Adipocyte (in vitro differentiated cells): ENCODE data around the gene RHOT1.

ENCODE experiments used
- DNase-seq: peaks from one replicate; pipeline ENCODE4 v3.0.0-alpha.2; 2015; ENCODE audit warnings: low read depth
- H3K27me3 ChIP-seq: replicated peaks from 2 replicates; pipeline ENCODE4 v1.7.0; 2013; ENCODE audit warnings: mild to moderate bottlenecking, low read length, moderate library complexity; ENCODE audit not compliant: control insufficient read depth, insufficient read depth
- H3K36me3 ChIP-seq: 2 replicates; pipeline ENCODE4 v1.7.0; 2013; ENCODE audit warnings: low read length, mild to moderate bottlenecking, moderate library complexity; ENCODE audit not compliant: control insufficient read depth, insufficient read depth, severe bottlenecking
- H3K4me1 ChIP-seq: 2 replicates; pipeline ENCODE4 v1.7.0; 2013; ENCODE audit warnings: mild to moderate bottlenecking, low read length, moderate library complexity; ENCODE audit not compliant: control insufficient read depth, insufficient read depth
- H3K4me3 ChIP-seq: 2 replicates; pipeline ENCODE4 v1.7.0; 2013; ENCODE audit warnings: mild to moderate bottlenecking, low read length, moderate library complexity
- H3K9ac ChIP-seq: 2 replicates; pipeline ENCODE4 v1.7.0; 2013; ENCODE audit warnings: mild to moderate bottlenecking, low read length, moderate library complexity
- H3K9me3 ChIP-seq: 2 replicates; pipeline ENCODE4 v1.7.0; 2013; ENCODE audit warnings: mild to moderate bottlenecking, low read length, moderate library complexity; ENCODE audit not compliant: control insufficient read depth

Gene RHOT1

GRCh38 chr17:32274101-32274500 is 131.8 kb downstream of the RHOT1 start:
- no peak overlapping the region for H3K4me3 ChIP-seq
- no peaks in the 10 kb centered on the region for H3K36me3 ChIP-seq
- H3K4me1 ChIP-seq, result peaks cover 20% of the 10 kb centered on the region
- H3K9ac ChIP-seq, result no peak overlapping the region
- H3K9me3 ChIP-seq, result no peaks in the 10 kb centered on the region
- DNase-seq, result no peak
- peaks cover 25% of the 10 kb centered on the region for H3K27me3 ChIP-seq

DNA sequence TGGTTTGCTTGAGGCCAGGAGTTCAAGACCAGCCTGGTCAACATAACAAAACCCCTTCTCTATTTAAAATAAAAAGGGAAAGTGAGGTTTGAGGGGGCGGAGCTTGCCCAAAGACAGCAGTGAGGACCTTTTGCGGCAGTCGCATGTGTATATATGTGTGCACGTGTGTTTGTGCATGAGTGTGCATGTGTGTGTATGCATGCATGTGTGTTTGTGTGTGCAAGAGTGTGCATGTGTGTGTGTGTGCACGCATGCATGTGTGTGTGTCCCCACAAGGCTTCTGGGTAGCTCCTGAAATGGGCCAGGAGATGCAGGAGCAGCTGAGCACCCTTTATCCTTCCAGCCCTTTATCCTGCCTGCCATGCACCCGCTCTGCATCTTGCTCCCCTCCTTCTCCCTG is 132.3 kb downstream of the RHOT1 start:
- Histone ChIP-seq H3K9ac (no peak overlapping the region), H3K9me3 (no peaks in the 10 kb centered on the region), H3K4me1 (peaks cover 20% of the 10 kb centered on the region), H3K4me3 (no peak overlapping the region), H3K36me3 (no peaks in the 10 kb centered on the region), H3K27me3 (peaks cover 25% of the 10 kb centered on the region)
- no peak for DNase-seq
